ENCODE data around the gene OR5AU1. TPM values are rescaled to one million over a fixed set of nuclear protein-coding genes. Genes with fewer than 3 reads are reported as not detected.

The OR5AU1 gene
- polyA plus RNA-seq, 1 donor from 2014 or later: not detected

DNA sequence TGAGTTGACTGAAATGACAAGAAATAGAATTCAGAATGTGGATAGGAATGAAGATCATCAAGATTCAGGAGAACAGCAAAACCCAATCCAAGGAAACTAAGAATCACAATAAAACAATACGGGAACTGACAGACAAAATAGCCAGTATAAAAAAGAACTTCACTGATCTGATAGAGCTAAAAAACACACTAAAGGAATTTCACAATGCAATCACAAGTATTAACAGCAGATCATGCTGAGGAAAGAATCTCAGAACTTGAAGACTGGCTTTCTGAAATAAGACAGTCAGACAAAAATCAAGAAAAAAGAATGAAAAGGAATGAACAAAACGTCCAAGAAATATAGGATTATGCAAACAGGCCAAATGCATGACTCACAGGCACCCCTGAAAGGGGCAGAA lies 15.3 kb upstream of the OR5AU1 start:
- H3K9me2 ChIP-seq (ENCODE audit: insufficient read depth, low read length): no peaks in the 10 kb centered on the region
- no peak overlapping the region for H3K4me2 ChIP-seq (ENCODE audit: low read length)
- H3K79me2 ChIP-seq (replicated peaks; ENCODE audit: insufficient read depth, low read length): no peaks in the 10 kb centered on the region
- H3K9me3 ChIP-seq (ENCODE audit: low read length): no peaks in the 10 kb centered on the region
- no peak overlapping the region for H3K27ac ChIP-seq (ENCODE audit: low read length)
- H2AFZ ChIP-seq (ENCODE audit: low read depth, low read length): no peak overlapping the region
- no peak overlapping the region for H3K4me3 ChIP-seq (ENCODE audit: low read length)
- no peak overlapping the region for H3K9ac ChIP-seq (ENCODE audit: low read length)
- no peaks in the 10 kb centered on the region for H3F3A ChIP-seq (ENCODE audit: insufficient read depth, low read length, poor library complexity, severe bottlenecking)
- no peaks in the 10 kb centered on the region for H3K27me3 ChIP-seq (ENCODE audit: insufficient read depth, low read depth, low read length)
- TF ChIP-seq CTCF (IDR thresholded peaks at IDR 0.05; ENCODE audit: poor library complexity, severe bottlenecking) (no peak), REST (IDR thresholded peaks at IDR 0.05; ENCODE audit: borderline replicate concordance) (no peak), EP300 (conservative IDR thresholded peaks at IDR 0.05; ENCODE audit: poor library complexity, severe bottlenecking) (no peak), MXI1 (conservative IDR thresholded peaks at IDR 0.05; ENCODE audit: poor library complexity, severe bottlenecking) (no peak), EZH2 (IDR thresholded peaks at IDR 0.05; ENCODE audit: borderline replicate concordance, insufficient read depth, low read length, poor library complexity, severe bottlenecking) (no peak), TAF1 (IDR thresholded peaks at IDR 0.05; ENCODE audit: low read depth) (no peak), SMC3 (conservative IDR thresholded peaks at IDR 0.05; ENCODE audit: poor library complexity) (no peak)
- H4K20me1 ChIP-seq (ENCODE audit: insufficient read depth): no peaks in the 10 kb centered on the region
- H3K36me3 ChIP-seq (ENCODE audit: insufficient read depth, low read length): no peaks in the 10 kb centered on the region

GRCh38 chr14:21169573-21169972 lies 13.7 kb upstream of the OR5AU1 start:
- no peak overlapping the region for H3K9ac ChIP-seq (ENCODE audit: low read length)
- no peaks in the 10 kb centered on the region for H3K9me2 ChIP-seq (ENCODE audit: insufficient read depth, low read length)
- no peaks in the 10 kb centered on the region for H4K20me1 ChIP-seq (ENCODE audit: insufficient read depth)
- H3K27ac ChIP-seq (ENCODE audit: low read length): no peak overlapping the region
- H3F3A ChIP-seq (ENCODE audit: insufficient read depth, low read length, poor library complexity, severe bottlenecking): no peaks in the 10 kb centered on the region
- no peaks in the 10 kb centered on the region for H3K9me3 ChIP-seq (ENCODE audit: low read length)
- H3K4me3 ChIP-seq (ENCODE audit: low read length): no peak overlapping the region
- no peaks in the 10 kb centered on the region for H3K27me3 ChIP-seq (ENCODE audit: insufficient read depth, low read depth, low read length)
- no peak overlapping the region for H3K4me2 ChIP-seq (ENCODE audit: low read length)
- TF ChIP-seq EZH2 (IDR thresholded peaks at IDR 0.05; ENCODE audit: borderline replicate concordance, insufficient read depth, low read length, poor library complexity, severe bottlenecking) (no peak), SMC3 (conservative IDR thresholded peaks at IDR 0.05; ENCODE audit: poor library complexity) (no peak), REST (IDR thresholded peaks at IDR 0.05; ENCODE audit: borderline replicate concordance) (no peak), EP300 (conservative IDR thresholded peaks at IDR 0.05; ENCODE audit: poor library complexity, severe bottlenecking) (no peak), MXI1 (conservative IDR thresholded peaks at IDR 0.05; ENCODE audit: poor library complexity, severe bottlenecking) (no peak), TAF1 (IDR thresholded peaks at IDR 0.05; ENCODE audit: low read depth) (no peak), CTCF (IDR thresholded peaks at IDR 0.05; ENCODE audit: poor library complexity, severe bottlenecking) (no peak), POLR2AphosphoS5 (IDR thresholded peaks at IDR 0.05) (no peak), RAD21 (conservative IDR thresholded peaks at IDR 0.05) (no peak)
- H3K36me3 ChIP-seq (ENCODE audit: insufficient read depth, low read length): no peaks in the 10 kb centered on the region
- H3K79me2 ChIP-seq (replicated peaks; ENCODE audit: insufficient read depth, low read length): no peaks in the 10 kb centered on the region
- no peak overlapping the region for H2AFZ ChIP-seq (ENCODE audit: low read depth, low read length)

Measured in neural cell (in vitro differentiated cells).